Mesenchymal stem cell (in vitro differentiated cells and primary cell): Measurements from ENCODE around the gene IRAG1.

ENCODE experiments used
- DNase-seq: peaks from one replicate; pipeline ENCODE4 v3.0.0-alpha.2; 2013
- H2AFZ ChIP-seq: one replicate; pipeline ENCODE4 v1.6.1; 2013; ENCODE audit warnings: low read depth, mild to moderate bottlenecking, control low read depth, inconsistent platforms, low read length, moderate library complexity
- H2AK5ac ChIP-seq: 2 replicates; pipeline ENCODE4 v1.6.1; 2013; ENCODE audit warnings: low read length, moderate library complexity, mild to moderate bottlenecking, inconsistent platforms; ENCODE audit not compliant: severe bottlenecking
- H2BK120ac ChIP-seq: one replicate; pipeline ENCODE4 v1.6.1; 2013; ENCODE audit warnings: low read depth, mild to moderate bottlenecking, inconsistent platforms, low read length, moderate library complexity
- H2BK12ac ChIP-seq, 2 experiments: one replicate each; pipeline ENCODE4 v1.6.1; 2013; ENCODE audit warnings: inconsistent platforms in 2 of 2, low read length in 2 of 2, mild to moderate bottlenecking in 2 of 2, moderate library complexity in 2 of 2, control low read depth in 1 of 2
- H2BK15ac ChIP-seq: one replicate; pipeline ENCODE4 v1.6.1; 2013; ENCODE audit warnings: mild to moderate bottlenecking, low read depth, inconsistent platforms; ENCODE audit not compliant: poor library complexity, severe bottlenecking
- H2BK5ac ChIP-seq: 2 replicates; pipeline ENCODE4 v1.6.1; 2013; ENCODE audit warnings: low read depth, mild to moderate bottlenecking, low read length, control low read depth, inconsistent platforms; ENCODE audit not compliant: poor library complexity, severe bottlenecking
- H3K14ac ChIP-seq, 2 experiments: one replicate each; pipeline ENCODE4 v1.6.1; 2013; ENCODE audit warnings: inconsistent platforms in 2 of 2, low read length in 2 of 2, control low read depth in 1 of 2, mild to moderate bottlenecking in 1 of 2, moderate library complexity in 1 of 2
- H3K18ac ChIP-seq, 2 experiments: one replicate each; pipeline ENCODE4 v1.6.1; 2013; ENCODE audit warnings: inconsistent platforms in 2 of 2, low read length in 2 of 2, control low read depth in 1 of 2, low read depth in 1 of 2, mild to moderate bottlenecking in 1 of 2
- H3K23ac ChIP-seq, 2 experiments: one replicate each; pipeline ENCODE4 v1.6.1; 2013; ENCODE audit warnings: inconsistent platforms in 2 of 2, low read length in 2 of 2, mild to moderate bottlenecking in 2 of 2, moderate library complexity in 2 of 2, control low read depth in 1 of 2
- H3K27ac ChIP-seq: 2 replicates; pipeline ENCODE4 v1.5.1; 2013; ENCODE audit warnings: mild to moderate bottlenecking, moderate library complexity, low read length, control low read depth, inconsistent platforms; ENCODE audit not compliant: poor library complexity, severe bottlenecking
- H3K27me3 ChIP-seq, 2 experiments: 2 replicates each; pipeline versions ENCODE4 v1.6.1 to v1.7.0; 2013; ENCODE audit warnings: low read length in 2 of 2, mild to moderate bottlenecking in 2 of 2, moderate library complexity in 2 of 2, control low read depth in 1 of 2, inconsistent platforms in 1 of 2; ENCODE audit not compliant: control insufficient read depth in 1 of 2, insufficient read depth in 1 of 2
- H3K36me3 ChIP-seq, 2 experiments: 2 replicates each; pipeline versions ENCODE4 v1.6.1 to v1.7.0; 2013; ENCODE audit warnings: low read length in 2 of 2, control low read depth in 1 of 2, inconsistent platforms in 1 of 2, low read depth in 1 of 2, mild to moderate bottlenecking in 1 of 2; ENCODE audit not compliant: insufficient read depth in 2 of 2, control insufficient read depth in 1 of 2
- H3K4ac ChIP-seq, 2 experiments: one replicate each; pipeline ENCODE4 v1.6.1; 2013; ENCODE audit warnings: inconsistent platforms in 2 of 2, low read length in 2 of 2, mild to moderate bottlenecking in 2 of 2, moderate library complexity in 2 of 2, control low read depth in 1 of 2, low read depth in 1 of 2
- H3K4me1 ChIP-seq: 2 replicates; pipeline ENCODE4 v1.6.1; 2013; ENCODE audit warnings: low read depth, low read length, control low read depth; ENCODE audit not compliant: control insufficient read depth, insufficient read depth
- H3K4me2 ChIP-seq: 2 replicates; pipeline ENCODE4 v1.6.1; 2013; ENCODE audit warnings: low read length, mild to moderate bottlenecking, inconsistent platforms; ENCODE audit not compliant: poor library complexity, severe bottlenecking
- H3K4me3 ChIP-seq, 2 experiments: 2 replicates each; pipeline versions ENCODE4 v1.5.1 to v1.7.0; 2013; ENCODE audit warnings: low read length in 2 of 2, mild to moderate bottlenecking in 2 of 2, control low read depth in 1 of 2, low read depth in 1 of 2; ENCODE audit not compliant: insufficient read depth in 1 of 2
- H3K79me1 ChIP-seq: replicated peaks from 2 replicates; pipeline ENCODE4 v1.6.1; 2013; ENCODE audit warnings: mild to moderate bottlenecking, control low read depth, low read length, inconsistent platforms; ENCODE audit not compliant: poor library complexity, severe bottlenecking
- H3K9ac ChIP-seq: 2 replicates; pipeline ENCODE4 v1.7.0; 2013; ENCODE audit warnings: mild to moderate bottlenecking, low read length, moderate library complexity
- H3K9me3 ChIP-seq: 2 replicates; pipeline ENCODE4 v1.7.0; 2013; ENCODE audit warnings: mild to moderate bottlenecking, low read length; ENCODE audit not compliant: control insufficient read depth
- H4K8ac ChIP-seq: one replicate; pipeline ENCODE4 v1.6.1; 2013; ENCODE audit warnings: inconsistent platforms, mild to moderate bottlenecking, low read length, moderate library complexity
- H4K91ac ChIP-seq: one replicate; pipeline ENCODE4 v1.6.1; 2013; ENCODE audit warnings: mild to moderate bottlenecking, low read length, inconsistent platforms
- WGBS: methylation state at CpG from one replicate; pipeline ENCODE4 v1.1.7; 2013; ENCODE audit warnings: mixed read lengths; 5-methylcytosine and 5-hydroxymethylcytosine counted together

IRAG1 gene

DNA sequence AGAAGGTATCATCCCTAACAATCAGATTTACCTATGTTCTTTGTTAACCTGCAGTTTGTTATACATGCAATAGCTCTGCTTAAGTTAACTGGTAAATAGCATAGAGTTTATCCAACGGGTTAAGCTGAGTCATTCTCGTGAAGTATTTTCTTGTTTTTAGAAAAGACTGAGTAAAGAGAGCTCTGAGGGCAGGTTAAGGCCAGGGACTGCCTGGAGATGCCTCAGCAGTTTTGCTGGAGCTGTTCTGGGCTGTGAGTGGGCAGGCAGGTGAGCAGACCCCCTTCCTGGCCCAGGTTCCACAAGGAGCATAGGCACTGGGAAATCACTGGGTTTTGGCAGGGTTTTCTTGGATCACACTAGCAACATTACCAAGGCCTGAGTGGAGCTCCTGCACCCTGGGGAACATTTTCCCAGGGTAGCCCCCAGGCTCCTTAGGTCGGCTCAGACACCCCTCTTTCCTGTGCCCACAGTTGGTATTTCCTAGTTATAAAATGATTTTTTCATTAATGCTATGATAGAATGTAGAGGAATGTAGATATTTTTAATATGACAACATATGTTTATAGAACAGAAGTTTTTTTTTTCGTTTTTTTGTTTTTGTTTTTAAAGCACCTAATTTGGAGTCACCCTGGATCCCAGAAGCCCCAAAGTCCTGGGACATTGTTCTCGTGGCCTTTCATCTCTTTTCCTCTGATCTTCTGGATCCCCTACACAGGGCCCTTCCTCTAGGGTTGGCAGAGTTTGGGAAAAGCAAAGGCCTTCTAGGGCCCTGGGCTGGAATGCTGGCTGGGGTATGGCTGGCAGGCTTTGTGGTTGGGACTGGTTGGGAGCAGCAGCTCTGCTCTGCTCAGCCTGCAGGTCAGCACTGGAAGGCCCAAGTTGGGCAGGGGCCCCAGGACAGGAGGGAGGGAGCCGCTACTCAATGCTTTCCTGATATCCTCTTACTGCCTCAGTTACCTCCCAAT lies 26.7 kb downstream of the IRAG1 start:
- H4K8ac ChIP-seq: peak overlapping the region; percentile 96
- peak overlapping the region; percentile 91 for H2BK5ac ChIP-seq
- peak overlapping the region; percentile 93 for H2AK5ac ChIP-seq
- no peaks in the 10 kb centered on the region for H3K27me3 ChIP-seq
- H2BK12ac ChIP-seq: peak overlapping the region; percentile 76 to 99
- peaks cover 28% of the 10 kb centered on the region for H3K4me1 ChIP-seq
- no peak overlapping the region for H3K23ac ChIP-seq
- H3K27ac ChIP-seq: peak overlapping the region; percentile 98
- H3K9me3 ChIP-seq: no peaks in the 10 kb centered on the region
- WGBS: 26% methylated on average over 2 of the region's 6 CpGs
- peak overlapping the region in 1 of 2 experiments; percentile 68 for H3K14ac ChIP-seq
- H3K36me3 ChIP-seq: no peaks in the 10 kb centered on the region
- peak overlapping the region; percentile 76 for H3K9ac ChIP-seq
- peak overlapping the region in 1 of 2 experiments; percentile 51 for H3K4me3 ChIP-seq
- DNase-seq: peak; percentile 68
- H4K91ac ChIP-seq: peak overlapping the region; percentile 97
- H2BK120ac ChIP-seq: peak overlapping the region; percentile 89
- H3K18ac ChIP-seq: peak overlapping the region; percentile 94 to 95
- peaks cover 2% of the 10 kb centered on the region for H3K79me1 ChIP-seq
- H2BK15ac ChIP-seq: peak overlapping the region; percentile 97
- peak overlapping the region; percentile 91 to 92 for H3K4ac ChIP-seq
- H3K4me2 ChIP-seq: peak overlapping the region; percentile 25
- H2AFZ ChIP-seq: no peak overlapping the region

DNA sequence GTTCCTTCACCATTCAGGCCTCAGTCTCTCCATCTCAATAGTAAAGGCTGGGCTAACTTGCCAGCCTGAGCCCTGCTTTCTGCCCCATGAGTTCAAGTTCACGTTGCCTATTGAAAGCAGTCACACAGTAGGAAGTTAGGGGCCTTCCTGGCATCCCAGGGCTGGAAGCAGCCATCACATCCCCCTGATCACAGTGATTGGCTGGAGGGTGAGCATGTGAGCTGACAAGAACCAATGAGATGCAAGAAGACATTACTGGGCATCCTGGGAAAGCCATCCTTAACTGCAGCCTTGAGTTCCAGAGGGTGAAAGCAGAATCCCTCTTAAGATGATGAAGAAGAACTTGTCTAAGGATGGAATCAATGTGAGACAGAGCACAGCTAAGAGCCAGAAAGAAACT lies 29.1 kb downstream of the IRAG1 start:
- no peak overlapping the region for H2BK5ac ChIP-seq
- H3K4me1 ChIP-seq: peaks cover 32% of the 10 kb centered on the region
- no peak overlapping the region for H2BK120ac ChIP-seq
- no peak overlapping the region for H3K4me2 ChIP-seq
- H2AK5ac ChIP-seq: peak overlapping the region; percentile 96
- peak overlapping the region; percentile 25 to 54 for H3K18ac ChIP-seq
- H3K9me3 ChIP-seq: no peaks in the 10 kb centered on the region
- peak overlapping the region; percentile 64 for H4K91ac ChIP-seq
- peak overlapping the region; percentile 32 to 68 for H3K4ac ChIP-seq
- H3K27ac ChIP-seq: no peak overlapping the region
- H4K8ac ChIP-seq: peak overlapping the region; percentile 14
- H3K4me3 ChIP-seq: no peak overlapping the region
- H3K23ac ChIP-seq: peak overlapping the region in 1 of 2 experiments; percentile 1
- no peak overlapping the region for H2BK15ac ChIP-seq
- WGBS: 100% methylated on average over 1 of the region's 1 CpG
- peak overlapping the region in 1 of 2 experiments; percentile 79 for H3K14ac ChIP-seq
- no peaks in the 10 kb centered on the region for H3K27me3 ChIP-seq
- H2AFZ ChIP-seq: peak overlapping the region; percentile 15
- no peaks in the 10 kb centered on the region for H3K36me3 ChIP-seq
- DNase-seq: no peak
- peaks cover 2% of the 10 kb centered on the region for H3K79me1 ChIP-seq
- peak overlapping the region; percentile 61 to 94 for H2BK12ac ChIP-seq
- H3K9ac ChIP-seq: no peak overlapping the region

DNA sequence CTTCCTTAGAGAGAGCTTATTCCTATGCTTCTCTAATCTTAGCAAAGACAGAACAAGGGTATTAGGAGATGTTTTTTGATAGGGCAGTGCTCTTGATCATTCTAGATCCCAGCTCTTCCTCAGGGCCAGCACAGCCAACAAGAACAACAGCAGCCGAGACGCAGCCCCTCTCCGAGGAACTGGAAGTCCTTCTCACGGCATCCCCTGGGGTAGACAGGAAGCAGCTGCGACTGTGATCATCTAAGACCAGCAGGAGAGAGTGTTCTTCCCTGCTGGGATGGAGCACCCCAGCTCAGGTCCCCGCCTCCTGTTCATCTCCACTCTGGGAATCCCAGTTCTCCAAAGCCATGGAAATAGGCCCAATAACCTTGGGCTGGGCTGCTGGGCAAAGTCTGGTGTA lies 29.6 kb downstream of the IRAG1 start:
- Histone ChIP-seq H3K23ac (no peak overlapping the region), H3K18ac (peak overlapping the region; percentile 25 to 54), H3K4ac (peak overlapping the region; percentile 32 to 68), H3K4me3 (no peak overlapping the region), H3K27me3 (no peaks in the 10 kb centered on the region), H3K9me3 (no peaks in the 10 kb centered on the region), H3K4me2 (no peak overlapping the region), H2BK12ac (peak overlapping the region; percentile 61 to 94), H3K14ac (no peak overlapping the region), H4K91ac (peak overlapping the region; percentile 64), H3K27ac (no peak overlapping the region), H3K9ac (no peak overlapping the region), H3K79me1 (peaks cover 2% of the 10 kb centered on the region), H4K8ac (peak overlapping the region; percentile 61), H2AK5ac (peak overlapping the region; percentile 96), H2AFZ (no peak overlapping the region), H2BK5ac (peak overlapping the region; percentile 66), H2BK15ac (no peak overlapping the region), H3K4me1 (peaks cover 34% of the 10 kb centered on the region), H3K36me3 (no peaks in the 10 kb centered on the region), H2BK120ac (no peak overlapping the region)
- DNase-seq: peak; percentile 45
- 77% methylated on average over 5 of the region's 6 CpGs for WGBS

DNA sequence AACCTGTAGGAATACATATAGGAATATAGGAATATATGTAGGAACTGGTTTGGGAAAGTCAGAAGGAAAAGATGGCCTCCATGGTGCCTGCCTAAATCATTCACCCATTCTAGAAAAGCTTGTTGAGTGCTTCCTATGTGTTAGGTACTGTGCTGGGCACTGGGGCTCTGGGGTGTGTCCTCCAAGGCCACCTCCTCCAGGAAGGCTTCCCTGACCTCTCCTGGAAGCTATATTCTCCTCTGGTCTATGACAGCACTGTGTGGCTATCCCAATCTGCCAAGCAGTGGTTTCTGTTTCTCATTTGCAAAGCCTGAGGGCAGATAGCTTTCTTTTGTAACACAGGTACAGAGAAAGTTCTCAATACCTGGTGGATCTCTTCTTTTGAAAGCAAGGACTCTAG lies 30.2 kb downstream of the IRAG1 start:
- no peak for DNase-seq
- Histone ChIP-seq H2AFZ (no peak overlapping the region), H3K36me3 (no peaks in the 10 kb centered on the region), H3K4ac (no peak overlapping the region), H2BK12ac (no peak overlapping the region), H3K18ac (peak overlapping the region in 1 of 2 experiments; percentile 28), H3K4me2 (no peak overlapping the region), H3K9me3 (no peaks in the 10 kb centered on the region), H3K23ac (no peak overlapping the region), H3K4me3 (no peak overlapping the region), H2AK5ac (peak overlapping the region; percentile 68), H3K27ac (no peak overlapping the region), H2BK120ac (no peak overlapping the region), H3K79me1 (peaks cover 2% of the 10 kb centered on the region), H3K9ac (no peak overlapping the region), H3K4me1 (peaks cover 38% of the 10 kb centered on the region), H2BK15ac (no peak overlapping the region), H4K8ac (no peak overlapping the region), H3K14ac (no peak overlapping the region), H4K91ac (no peak overlapping the region), H3K27me3 (no peaks in the 10 kb centered on the region), H2BK5ac (no peak overlapping the region)
